Hematopoietic multipotent progenitor cell treated with erythropoietin and hydrocortisone succinate and interleukin-3 and kit ligand, for 17 days (in vitro differentiated cells): ENCODE data around the gene HAAO.
A peak's percentile ranks its signal among the peaks of the same experiment; 100 is the strongest.
"Not testable (repeated sequence)": the region's sequence is repeated elsewhere in the genome, so short reads cannot be mapped to it uniquely, and the experiment has no call there.

Experiments used
- DNase-seq: peaks from one replicate; pipeline ENCODE4 v3.0.0-alpha.2; 2015; ENCODE audit warnings: low spot score

Gene HAAO

DNA sequence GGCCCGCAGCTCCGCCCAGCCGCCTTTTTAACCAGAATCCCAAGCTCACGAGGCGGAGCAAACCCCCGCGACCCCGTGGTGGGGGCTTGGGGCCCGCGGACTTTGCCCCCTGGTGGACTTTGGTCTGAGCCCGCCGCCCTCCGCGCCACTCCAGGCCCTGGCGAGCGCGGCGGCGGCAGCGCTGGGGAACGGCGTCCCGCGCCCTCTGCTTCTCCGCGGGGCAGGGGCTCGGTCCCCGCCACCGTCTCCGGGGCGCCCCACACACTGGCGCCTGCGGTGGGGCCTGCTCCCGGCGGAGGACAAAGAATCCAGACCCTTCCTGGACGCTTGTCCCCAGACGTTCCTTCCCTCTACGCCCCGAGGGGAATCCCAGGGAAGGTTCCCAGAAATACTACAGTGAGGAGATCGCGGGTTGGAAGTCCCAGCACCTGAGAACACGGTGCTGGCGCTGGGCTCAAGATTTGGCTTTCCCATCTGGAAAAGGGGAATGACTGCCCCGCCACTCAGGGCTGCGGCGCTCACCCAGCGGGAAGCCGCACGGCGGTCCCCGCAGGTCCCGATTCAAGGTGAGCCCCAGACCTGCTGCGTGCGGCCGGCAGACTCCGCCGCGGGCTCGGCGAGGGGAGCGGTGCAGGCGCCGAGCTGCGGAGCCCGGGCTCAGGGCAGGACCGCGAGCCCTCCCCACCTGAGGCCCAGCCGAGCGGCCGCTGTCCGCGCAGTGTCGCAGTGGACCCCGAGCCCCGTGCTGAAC is at the start of gene HAAO:
Gene HAAO (minus strand): TSS at position 1 of the 751 bp plus-strand sequence. CDS start 47 bp downstream, outside the sequence.
- DNase-seq: no peak

GRCh38 chr2:42841344-42841743 is 49.0 kb upstream of the HAAO start:
- DNase-seq: no peak

DNA sequence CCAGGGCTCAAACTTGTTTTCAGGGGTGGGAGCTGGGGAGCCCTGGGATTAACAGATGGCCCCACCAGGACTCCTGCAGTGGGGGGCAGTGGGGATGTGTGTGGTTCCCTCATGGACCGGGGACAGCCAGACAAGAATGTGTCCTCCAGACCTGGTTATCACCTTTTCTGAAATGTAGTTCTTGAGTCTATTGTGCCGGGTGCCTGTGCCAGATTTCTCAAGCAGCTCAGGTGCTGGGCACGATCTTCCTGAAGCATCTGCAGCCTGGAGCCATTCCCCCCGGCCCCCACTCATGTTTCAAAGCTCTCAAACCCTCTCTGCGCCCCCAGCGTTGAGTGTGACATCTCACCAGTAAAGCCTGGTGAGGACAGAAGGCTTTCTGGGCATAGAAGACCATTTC is 48.4 kb upstream of the HAAO start:
- no peak for DNase-seq

GRCh38 chr2:42839809-42840501 is 47.6 kb upstream of the HAAO start:
- DNase-seq: no peak

GRCh38 chr2:42838133-42838532 is 45.8 kb upstream of the HAAO start:
- DNase-seq: no peak

DNA sequence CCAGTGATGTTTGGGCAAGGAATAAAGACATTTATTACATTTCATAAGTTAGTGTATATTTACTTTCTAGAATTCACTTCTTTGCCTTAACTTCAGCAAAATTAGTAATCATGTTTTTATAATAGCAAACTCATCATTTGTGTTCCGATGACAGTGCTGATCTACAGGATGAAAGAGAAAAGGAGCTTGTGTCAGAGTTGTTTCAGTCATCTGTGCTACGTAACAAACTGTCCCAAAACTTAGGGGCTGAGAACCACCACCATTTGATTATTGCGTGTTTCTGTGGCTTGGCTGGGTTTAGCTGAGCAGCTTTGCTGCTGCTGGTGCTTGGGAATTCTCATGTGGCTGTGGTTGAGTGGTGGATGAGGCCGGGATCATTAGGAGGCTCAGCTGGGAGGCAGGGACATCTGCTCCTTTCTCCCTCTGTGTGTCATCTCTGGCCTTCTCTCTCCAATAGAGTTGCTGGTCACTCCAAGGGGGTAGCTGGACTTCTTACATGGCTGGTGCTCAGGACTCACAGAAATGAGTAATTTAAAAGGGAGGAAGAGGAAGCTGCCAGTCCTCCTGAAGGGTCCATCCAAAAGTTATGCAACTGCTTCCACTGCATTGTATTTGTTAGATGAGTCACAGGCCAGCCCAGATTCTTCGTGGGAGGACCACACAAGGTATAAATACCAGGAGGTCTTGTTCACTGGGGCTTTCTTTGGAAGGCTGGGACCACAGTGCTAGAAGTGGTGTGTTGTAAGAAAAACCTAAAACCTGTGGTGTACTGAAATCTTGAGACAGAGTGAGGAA is 43.4 kb upstream of the HAAO start:
- DNase-seq: no peak

- no peak for DNase-seq
Observed at GRCh38 chr2:42834161-42834560, 41.8 kb upstream of the HAAO start.

DNA sequence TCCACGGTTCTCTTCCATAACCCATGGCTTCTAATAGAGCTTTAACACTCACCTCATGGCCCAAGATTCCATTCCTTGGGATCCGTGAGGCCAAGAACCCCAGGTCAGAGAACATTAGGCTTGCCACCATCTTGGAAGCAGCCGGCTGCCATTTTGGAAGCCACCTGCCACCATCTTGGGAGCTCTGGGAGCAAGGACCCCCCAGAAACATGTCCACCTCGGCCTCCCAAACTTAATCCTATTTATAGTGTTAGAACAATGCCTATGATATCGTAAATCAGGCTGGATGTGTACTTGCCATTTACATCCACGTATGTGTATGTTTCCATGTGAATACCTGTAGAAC is 39.9 kb upstream of the HAAO start:
- DNase-seq: no peak

- not testable (repeated sequence) for DNase-seq
Observed at GRCh38 chr2:42831575-42832288, 39.3 kb upstream of the HAAO start.

GRCh38 chr2:42830922-42831574 is 38.7 kb upstream of the HAAO start:
- no peak for DNase-seq

DNA sequence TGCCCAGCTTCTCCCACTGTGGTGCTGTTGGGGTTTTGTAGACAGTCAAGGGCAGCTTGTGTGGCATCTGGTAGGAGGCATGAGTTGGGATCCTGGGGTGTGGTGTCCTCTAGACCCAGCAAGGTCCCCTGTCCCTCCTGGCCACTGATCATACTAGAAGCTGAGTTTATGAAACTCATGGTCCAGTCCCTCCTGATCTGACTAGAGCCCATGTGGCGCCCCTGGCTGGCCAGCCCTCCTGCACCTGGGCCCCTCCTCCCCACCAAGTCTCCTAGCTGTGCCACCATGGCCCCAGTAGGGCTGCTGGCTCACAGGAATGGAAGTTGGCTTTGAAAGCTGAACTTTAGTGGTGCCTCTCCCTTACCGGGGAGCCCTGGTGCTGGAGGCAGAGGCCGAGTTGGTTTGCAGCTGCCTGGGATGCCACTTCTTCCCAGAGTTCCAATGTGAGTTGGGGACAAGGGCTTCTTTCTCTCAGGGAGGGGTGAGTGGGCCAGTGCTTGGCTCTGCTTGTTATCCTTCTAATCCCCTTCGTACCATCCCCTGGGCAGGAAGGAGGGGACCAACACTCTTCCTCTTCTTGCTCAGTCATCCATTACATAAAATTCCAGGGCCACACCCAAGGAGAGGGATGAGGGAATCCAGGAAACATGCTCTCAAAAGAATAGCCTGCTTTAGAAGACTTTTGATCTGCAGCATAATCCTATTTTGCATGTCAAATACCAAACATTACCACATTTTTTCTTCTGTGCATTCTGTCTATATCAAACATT is 37.5 kb upstream of the HAAO start:
- no peak for DNase-seq

GRCh38 chr2:42828487-42829425 is 36.4 kb upstream of the HAAO start:
- peak; percentile 70 for DNase-seq

- peak; percentile 79 for DNase-seq
Observed at GRCh38 chr2:42827647-42828486, 35.5 kb upstream of the HAAO start.

GRCh38 chr2:42826231-42826630 is 33.8 kb upstream of the HAAO start:
- no peak for DNase-seq

DNA sequence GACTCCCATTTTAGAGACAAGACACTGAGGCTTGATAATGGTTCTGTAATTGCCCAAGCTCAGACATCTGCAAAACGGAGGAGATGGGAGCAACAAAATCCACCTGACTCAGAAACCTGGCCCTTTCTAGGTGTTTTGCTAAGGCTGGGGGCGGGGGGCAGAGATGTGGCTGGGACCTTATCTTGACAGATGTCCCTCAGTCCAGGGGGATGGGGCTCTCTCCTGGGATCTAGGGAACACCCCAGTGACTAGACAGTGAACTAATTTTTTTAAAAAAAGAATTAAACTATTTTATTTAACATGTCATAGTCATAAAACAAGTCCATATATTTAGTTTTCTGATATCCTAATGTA is 32.0 kb upstream of the HAAO start:
- DNase-seq: no peak

DNA sequence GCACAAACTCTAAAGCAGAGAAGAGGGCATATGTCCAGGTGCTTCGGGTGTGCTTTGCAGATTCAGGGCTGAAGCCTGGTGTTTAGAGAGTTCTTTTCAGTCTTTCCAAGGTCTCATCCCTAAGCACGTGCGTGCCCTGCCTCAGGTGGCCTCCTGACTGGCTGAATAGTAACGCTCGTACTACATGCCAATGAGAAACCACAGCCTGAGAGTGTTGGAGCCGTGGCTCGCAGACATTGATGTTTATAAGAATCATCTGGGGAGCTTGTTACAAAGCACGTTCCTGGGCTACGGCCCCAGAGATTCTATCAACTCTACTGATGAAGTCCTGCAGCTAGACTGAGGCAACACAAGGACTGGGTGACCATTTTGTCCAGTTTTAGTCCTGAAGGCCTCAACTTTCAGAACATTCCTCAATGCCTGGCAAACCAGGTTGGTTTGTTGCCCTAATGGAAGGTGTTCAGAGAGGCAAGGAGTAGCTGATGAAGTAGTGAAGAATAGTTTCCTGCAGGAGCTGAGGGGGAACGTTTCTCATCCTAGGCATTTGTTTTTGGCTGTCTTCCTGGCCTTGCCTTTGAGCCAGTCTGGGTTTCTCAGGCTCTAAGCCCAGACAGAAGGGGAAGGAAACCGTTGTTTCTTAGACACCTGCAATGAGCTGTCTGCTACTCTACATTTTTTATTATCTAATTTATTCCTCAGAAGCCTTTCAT is 31.5 kb upstream of the HAAO start:
- DNase-seq: no peak

- no peak for DNase-seq
Observed at GRCh38 chr2:42819160-42819559, 26.8 kb upstream of the HAAO start.

DNA sequence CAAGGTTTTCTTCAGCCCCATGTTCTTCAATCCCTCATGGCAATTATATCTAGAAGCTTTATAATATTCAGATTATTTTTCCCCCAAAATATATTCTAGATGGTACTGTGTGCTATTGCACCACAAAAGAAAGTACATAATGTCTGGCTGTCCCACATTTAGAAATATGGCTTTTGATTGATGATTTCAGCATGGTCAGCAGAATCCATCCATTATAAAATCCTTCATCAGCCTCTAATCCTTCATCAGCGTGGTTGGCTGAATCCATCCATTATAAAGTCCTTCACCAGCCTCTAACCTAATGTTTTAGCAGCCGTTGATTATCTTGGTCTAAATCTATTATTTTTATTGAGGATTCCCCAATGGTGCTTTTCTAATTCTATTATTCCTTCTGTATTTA is 23.3 kb upstream of the HAAO start:
- DNase-seq: no peak
